B cell (primary cell): ENCODE measurements around the gene C10orf88.

Experiments
- CTCF ChIP-seq: fragments of 200-600 bp; IDR thresholded peaks from one replicate; pipeline ENCODE4 v1.8.0; 2022; ENCODE audit warnings: antibody characterized with exemption, mild to moderate bottlenecking
- EZH2 ChIP-seq: IDR thresholded peaks from 2 replicates; pipeline ENCODE4 v1.6.1; 2012; ENCODE audit warnings: borderline replicate concordance, low read depth, mild to moderate bottlenecking, moderate library complexity, low read length; ENCODE audit not compliant: insufficient read depth, poor library complexity, severe bottlenecking

- TF ChIP-seq CTCF (no peak), EZH2 (no peak)
These were observed 38.1 kb upstream of the C10orf88 start for GRCh38 chr10:122992031-122992585.
